Measurements from ENCODE around the gene SNX25. TPM values are rescaled to one million over a fixed set of nuclear protein-coding genes. Genes with fewer than 3 reads are reported as not detected.
A peak's percentile ranks its signal among the peaks of the same experiment; 100 is the strongest.

Gene SNX25
- total and polyA plus RNA-seq, 2 donors (not counting 1 experiment from before 2014, with no cell fraction given): 12.0 to 77.6 TPM

DNA sequence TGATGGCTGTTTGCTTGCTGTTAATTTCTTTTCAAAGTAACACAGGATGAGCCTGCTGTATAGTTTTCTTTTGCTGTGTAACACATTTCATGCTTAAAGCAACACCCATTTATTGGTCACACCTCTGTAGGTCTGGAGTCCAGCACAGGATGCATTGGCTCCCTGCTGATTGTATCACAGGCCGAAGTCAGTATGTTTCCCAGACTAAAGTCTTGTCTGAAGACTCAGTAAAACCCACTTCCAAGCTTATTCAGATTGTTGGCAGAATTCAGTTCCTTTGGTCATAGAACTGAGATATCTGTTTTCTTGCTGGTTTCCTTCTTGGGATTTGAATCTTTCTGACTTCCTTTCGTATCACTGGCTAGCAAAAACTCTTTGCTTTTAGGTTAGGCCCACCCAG, 132.0 kb downstream of the SNX25 start:
- Histone ChIP-seq H2AFZ (ENCODE audit: insufficient read depth, low read depth, low read length, poor library complexity, severe bottlenecking) (no peak overlapping the region), H3K9ac (ENCODE audit: low read length) (no peak overlapping the region), H3K36me3 (replicated peaks in 1 of 2; ENCODE audit: control extremely low read depth in 1 of 2, control insufficient read depth in 1 of 2, extremely low read depth in 1 of 2, insufficient read depth in 2 of 2, low read length in 1 of 2) (peaks cover 2 to 26% of the 10 kb centered on the region in 2 experiments), H3K4me2 (replicated peaks; ENCODE audit: low read depth, low read length, poor library complexity, severe bottlenecking) (no peak overlapping the region), H3K27me3 (replicated peaks in 1 of 4; ENCODE audit: control extremely low read depth in 1 of 4, control insufficient read depth in 3 of 4, insufficient read depth in 4 of 4, low read length in 3 of 4) (no peaks in the 10 kb centered on the region), H3K9me3 (ENCODE audit: control extremely low read depth in 1 of 3, control insufficient read depth in 2 of 3, insufficient read depth in 1 of 3, low read length in 2 of 3) (peaks cover 0 to 3% (median 1%) of the 10 kb centered on the region in 3 donors), H3K27ac (ENCODE audit: low read length in 2 of 2) (peak overlapping the region in 1 of 2 donors; percentile 2), H3K4me1 (ENCODE audit: control insufficient read depth in 2 of 2, insufficient read depth in 2 of 2, low read length in 2 of 2) (peaks cover 29 to 34% of the 10 kb centered on the region in 2 donors), H3K79me2 (ENCODE audit: control insufficient read depth, insufficient read depth, low read length) (no peaks in the 10 kb centered on the region), H3K4me3 (ENCODE audit: control extremely low read depth in 1 of 5, extremely low read depth in 1 of 5, insufficient read depth in 1 of 5, low read depth in 2 of 5, low read length in 4 of 5) (no peak overlapping the region), H4K20me1 (ENCODE audit: control insufficient read depth, insufficient read depth, low read length, poor library complexity, severe bottlenecking) (no peaks in the 10 kb centered on the region)
- Mint-ChIP-seq H3K4me1 (peaks cover 65% of the 10 kb centered on the region), H3K27ac (no peak overlapping the region), H3K27me3 (no peaks in the 10 kb centered on the region), H3K9me3 (ENCODE audit: insufficient read depth) (no peaks in the 10 kb centered on the region), H3K4me3 (no peak overlapping the region)
- DNase-seq (no peak), ATAC-seq (ENCODE audit: low read depth) (no peak)
- TF ChIP-seq EZH2 (IDR thresholded peaks at IDR 0.05; ENCODE audit: borderline replicate concordance, insufficient read depth, low read depth, low read length, poor library complexity, severe bottlenecking): no peak
- TF ChIP-seq, protein P1, sequence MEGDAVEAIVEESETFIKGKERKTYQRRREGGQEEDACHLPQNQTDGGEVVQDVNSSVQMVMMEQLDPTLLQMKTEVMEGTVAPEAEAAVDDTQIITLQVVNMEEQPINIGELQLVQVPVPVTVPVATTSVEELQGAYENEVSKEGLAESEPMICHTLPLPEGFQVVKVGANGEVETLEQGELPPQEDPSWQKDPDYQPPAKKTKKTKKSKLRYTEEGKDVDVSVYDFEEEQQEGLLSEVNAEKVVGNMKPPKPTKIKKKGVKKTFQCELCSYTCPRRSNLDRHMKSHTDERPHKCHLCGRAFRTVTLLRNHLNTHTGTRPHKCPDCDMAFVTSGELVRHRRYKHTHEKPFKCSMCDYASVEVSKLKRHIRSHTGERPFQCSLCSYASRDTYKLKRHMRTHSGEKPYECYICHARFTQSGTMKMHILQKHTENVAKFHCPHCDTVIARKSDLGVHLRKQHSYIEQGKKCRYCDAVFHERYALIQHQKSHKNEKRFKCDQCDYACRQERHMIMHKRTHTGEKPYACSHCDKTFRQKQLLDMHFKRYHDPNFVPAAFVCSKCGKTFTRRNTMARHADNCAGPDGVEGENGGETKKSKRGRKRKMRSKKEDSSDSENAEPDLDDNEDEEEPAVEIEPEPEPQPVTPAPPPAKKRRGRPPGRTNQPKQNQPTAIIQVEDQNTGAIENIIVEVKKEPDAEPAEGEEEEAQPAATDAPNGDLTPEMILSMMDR (IDR thresholded peaks at IDR 0.05): no peak
- CTCF ChIA-PET: no interaction called here
- POLR2A ChIA-PET: no interaction called here
- intact Hi-C loops (cut with micrococcal nuclease): loop anchor here (10.0 kb wide), 1 partner anchor 47 kb away; no protein-coding TSS in a partner anchor
- 100% methylated on average over 1 of the region's 2 CpGs for WGBS (ENCODE audit: insufficient coverage)

DNA sequence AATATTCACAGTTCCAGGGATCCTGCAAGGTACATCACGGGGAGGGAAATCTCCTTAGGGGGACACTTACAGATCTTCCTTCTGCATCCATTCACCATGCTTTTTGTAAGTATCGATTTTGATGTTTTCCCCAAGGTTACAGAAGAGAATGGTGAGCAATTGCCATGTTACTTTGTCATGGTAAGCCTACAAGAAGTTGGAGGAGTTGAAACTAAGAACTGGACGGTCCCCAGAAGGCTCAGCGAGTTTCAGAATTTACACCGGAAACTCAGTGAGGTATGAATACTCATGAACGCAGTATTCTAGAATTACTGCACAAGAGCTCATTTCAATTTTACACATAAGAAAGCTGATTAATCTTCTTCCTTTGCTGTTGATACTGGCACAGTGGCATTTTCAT, 132.4 kb downstream of the SNX25 start:
- no peaks in the 10 kb centered on the region for H4K20me1 ChIP-seq (ENCODE audit: control insufficient read depth, insufficient read depth, low read length, poor library complexity, severe bottlenecking)
- no peak overlapping the region for H3K4me3 ChIP-seq (ENCODE audit: control extremely low read depth in 1 of 5, extremely low read depth in 1 of 5, insufficient read depth in 1 of 5, low read depth in 2 of 5, low read length in 4 of 5)
- peaks cover 0 to 3% (median 1%) of the 10 kb centered on the region in 3 donors for H3K9me3 ChIP-seq (ENCODE audit: control extremely low read depth in 1 of 3, control insufficient read depth in 2 of 3, insufficient read depth in 1 of 3, low read length in 2 of 3)
- no peaks in the 10 kb centered on the region for H3K79me2 ChIP-seq (ENCODE audit: control insufficient read depth, insufficient read depth, low read length)
- ChIA-PET POLR2A (no interaction called here), CTCF (no interaction called here)
- TF ChIP-seq EZH2 (IDR thresholded peaks at IDR 0.05; ENCODE audit: borderline replicate concordance, insufficient read depth, low read depth, low read length, poor library complexity, severe bottlenecking): no peak
- TF ChIP-seq, protein P1 (IDR thresholded peaks at IDR 0.05): no peak
- 65% methylated on average over 4 of the region's 6 CpGs for WGBS (ENCODE audit: insufficient coverage)
- Mint-ChIP-seq H3K4me3 (no peak overlapping the region), H3K27me3 (no peaks in the 10 kb centered on the region), H3K27ac (peak overlapping the region; percentile 56), H3K9me3 (ENCODE audit: insufficient read depth) (no peaks in the 10 kb centered on the region), H3K4me1 (peaks cover 61% of the 10 kb centered on the region)
- peaks cover 2 to 29% of the 10 kb centered on the region in 2 experiments for H3K36me3 ChIP-seq (replicated peaks in 1 of 2; ENCODE audit: control extremely low read depth in 1 of 2, control insufficient read depth in 1 of 2, extremely low read depth in 1 of 2, insufficient read depth in 2 of 2, low read length in 1 of 2)
- DNase-seq: no peak
- no peak overlapping the region for H2AFZ ChIP-seq (ENCODE audit: insufficient read depth, low read depth, low read length, poor library complexity, severe bottlenecking)
- no peak overlapping the region for H3K9ac ChIP-seq (ENCODE audit: low read length)
- intact Hi-C loops (cut with micrococcal nuclease): loop anchor here (10.0 kb wide), 1 partner anchor 47 kb away; no protein-coding TSS in a partner anchor
- peak overlapping the region in 1 of 2 donors; percentile 2 for H3K27ac ChIP-seq (ENCODE audit: low read length in 2 of 2)
- H3K4me2 ChIP-seq (replicated peaks; ENCODE audit: low read depth, low read length, poor library complexity, severe bottlenecking): peak overlapping the region; percentile 2
- ATAC-seq (ENCODE audit: low read depth): no peak
- H3K4me1 ChIP-seq (ENCODE audit: control insufficient read depth in 2 of 2, insufficient read depth in 2 of 2, low read length in 2 of 2): peaks cover 29 to 34% of the 10 kb centered on the region in 2 donors
- H3K27me3 ChIP-seq (replicated peaks in 1 of 4; ENCODE audit: control extremely low read depth in 1 of 4, control insufficient read depth in 3 of 4, insufficient read depth in 4 of 4, low read length in 3 of 4): no peaks in the 10 kb centered on the region

Measured in B cell (primary cell).